Neural cell (in vitro differentiated cells): ENCODE data around the gene CCNB1IP1. TPM values are rescaled to one million over a fixed set of nuclear protein-coding genes. Genes with fewer than 3 reads are reported as not detected.
"Not testable (repeated sequence)": the region's sequence is repeated elsewhere in the genome, so short reads cannot be mapped to it uniquely, and the experiment has no call there.

Source experiments
- H2AFZ ChIP-seq: fragments of 200-600, 300-800 bp; sonication (generic), shearing (Covaris generic); 2 replicates; pipeline ENCODE4 v1.6.0; 2014; ENCODE audit warnings: low read depth, mild to moderate bottlenecking, antibody characterized with exemption, low read length, moderate library complexity
- H3F3A ChIP-seq: fragments of 200-600 bp; shearing (Covaris generic); 2 replicates; pipeline ENCODE4 v1.6.1; 2016; ENCODE audit warnings: mild to moderate bottlenecking, moderate library complexity, mixed read lengths, antibody characterized with exemption, low read length; ENCODE audit not compliant: insufficient read depth, poor library complexity, severe bottlenecking
- H3K27ac ChIP-seq: fragments of 200-600, 300-800 bp; sonication (generic), shearing (Covaris generic); 2 replicates; pipeline ENCODE4 v1.5.1; 2014; ENCODE audit warnings: mild to moderate bottlenecking, low read length, moderate library complexity
- H3K27me3 ChIP-seq: fragments of 300-800, 200-600 bp; sonication (generic), shearing (Covaris generic); 2 replicates; pipeline ENCODE4 v1.6.0; 2014; ENCODE audit warnings: mild to moderate bottlenecking, low read depth, low read length, moderate library complexity; ENCODE audit not compliant: insufficient read depth
- H3K36me3 ChIP-seq: fragments of 300-800, 200-600 bp; sonication (generic), shearing (Covaris generic); 2 replicates; pipeline ENCODE4 v1.5.1; 2014; ENCODE audit warnings: mild to moderate bottlenecking, antibody characterized with exemption, low read length, moderate library complexity; ENCODE audit not compliant: insufficient read depth
- H3K4me2 ChIP-seq: fragments of 300-800, 200-600 bp; sonication (generic), shearing (Covaris generic); 2 replicates; pipeline ENCODE4 v1.6.0; 2014; ENCODE audit warnings: mild to moderate bottlenecking, low read length
- H3K4me3 ChIP-seq: fragments of 300-800, 200-600 bp; sonication (generic), shearing (Covaris generic); 2 replicates; pipeline ENCODE4 v1.5.1; 2014; ENCODE audit warnings: mild to moderate bottlenecking, low read length, moderate library complexity
- H3K79me2 ChIP-seq: fragments of 200-600 bp; shearing (Covaris generic); replicated peaks from 2 replicates; pipeline ENCODE4 v1.6.0; 2014; ENCODE audit warnings: mild to moderate bottlenecking, low read length, moderate library complexity; ENCODE audit not compliant: insufficient read depth
- H3K9ac ChIP-seq: fragments of 300-800, 200-600 bp; sonication (generic), shearing (Covaris generic); 2 replicates; pipeline ENCODE4 v1.6.1; 2016; ENCODE audit warnings: mild to moderate bottlenecking, low read length, mixed read lengths
- H3K9me2 ChIP-seq: fragments of 200-600 bp; shearing (Covaris generic); 2 replicates; pipeline ENCODE4 v1.6.1; 2016; ENCODE audit warnings: mild to moderate bottlenecking, low read length, mixed read lengths; ENCODE audit not compliant: insufficient read depth
- H3K9me3 ChIP-seq: fragments of 200-600, 300-800 bp; sonication (generic), shearing (Covaris generic); 2 replicates; pipeline ENCODE4 v1.6.1; 2016; ENCODE audit warnings: mild to moderate bottlenecking, mixed run types, low read length, moderate library complexity, mixed read lengths
- H4K20me1 ChIP-seq: fragments of 200-600 bp; shearing (Covaris generic); 2 replicates; pipeline ENCODE4 v1.6.1; 2016; ENCODE audit warnings: mild to moderate bottlenecking, mixed run types; ENCODE audit not compliant: insufficient read depth
- EP300 ChIP-seq: fragments of 450-650 bp; conservative IDR thresholded peaks from 2 replicates; pipeline ENCODE4 v1.6.1; 2014; ENCODE audit warnings: antibody characterized with exemption, mild to moderate bottlenecking, moderate library complexity; ENCODE audit not compliant: poor library complexity, severe bottlenecking
- EZH2 ChIP-seq: fragments of 200-600, 300-800 bp; shearing (Covaris generic), sonication (generic); IDR thresholded peaks from 2 replicates; pipeline ENCODE4 v1.6.1; 2014; ENCODE audit warnings: antibody characterized with exemption, low read length, borderline replicate concordance, mild to moderate bottlenecking; ENCODE audit not compliant: insufficient read depth, poor library complexity, severe bottlenecking
- MXI1 ChIP-seq: fragments of 450-650 bp; conservative IDR thresholded peaks from 2 replicates; pipeline ENCODE4 v1.6.1; 2014; ENCODE audit warnings: antibody characterized with exemption, mild to moderate bottlenecking; ENCODE audit not compliant: poor library complexity, severe bottlenecking
- POLR2AphosphoS5 ChIP-seq: IDR thresholded peaks from 2 replicates; pipeline ENCODE4 v1.6.1; 2012
- RAD21 ChIP-seq: fragments of 450-650 bp; conservative IDR thresholded peaks from 2 replicates; pipeline ENCODE4 v1.6.1; 2014; ENCODE audit warnings: antibody characterized with exemption, mild to moderate bottlenecking, moderate library complexity
- REST ChIP-seq: IDR thresholded peaks from 2 replicates; pipeline ENCODE4 v1.6.1; 2012; ENCODE audit warnings: borderline replicate concordance
- SMC3 ChIP-seq: fragments of 450-650 bp; conservative IDR thresholded peaks from 2 replicates; pipeline ENCODE4 v1.6.1; 2014; ENCODE audit warnings: antibody characterized with exemption, mild to moderate bottlenecking, moderate library complexity; ENCODE audit not compliant: poor library complexity
- TAF1 ChIP-seq: IDR thresholded peaks from 2 replicates; pipeline ENCODE4 v1.6.1; 2012; ENCODE audit warnings: low read depth
- polyA plus RNA-seq: library from polyadenylated mRNA; depleted of rRNA; stranded (reverse); fragments of >200 nt; gene quantifications from 2 replicates; pipeline ENCODE4 v1.2.3, GENCODE V29; 2014
- TF ChIP-seq, protein P1 (sequence below): fragments of 450-650 bp; IDR thresholded peaks from 2 replicates; pipeline ENCODE4 v1.5.1; 2014; ENCODE audit warnings: antibody characterized with exemption, mild to moderate bottlenecking, moderate library complexity; ENCODE audit not compliant: poor library complexity, severe bottlenecking

The CCNB1IP1 gene
- polyA plus RNA-seq, 1 donor from 2014 or later, result 67.2 TPM

DNA sequence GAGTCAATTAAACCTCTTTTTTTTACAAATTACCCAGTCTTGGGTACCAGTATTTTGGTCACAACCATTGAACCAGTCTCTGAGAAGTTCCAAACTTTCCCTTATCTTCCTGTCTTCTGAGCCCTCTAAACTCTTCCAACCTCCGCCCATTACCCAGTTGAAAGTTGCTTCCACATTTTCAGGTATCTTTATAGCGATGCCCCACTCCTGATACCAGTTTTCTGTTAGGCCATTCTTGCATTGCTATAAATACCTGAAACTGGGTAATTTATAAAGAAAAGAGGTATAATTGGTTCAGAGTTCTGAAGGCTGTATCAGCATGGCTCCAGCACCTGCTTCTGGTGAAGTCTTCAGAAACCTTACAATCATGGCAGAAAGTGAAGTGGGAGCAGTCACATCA, 59.0 kb downstream of the CCNB1IP1 start:
- Histone ChIP-seq H3K79me2 (no peaks in the 10 kb centered on the region), H3K27ac (no peak overlapping the region), H4K20me1 (no peaks in the 10 kb centered on the region), H3K36me3 (no peaks in the 10 kb centered on the region), H2AFZ (no peak overlapping the region), H3K9me2 (no peaks in the 10 kb centered on the region), H3K9me3 (no peaks in the 10 kb centered on the region), H3K9ac (no peak overlapping the region), H3K4me2 (no peak overlapping the region), H3F3A (no peaks in the 10 kb centered on the region), H3K4me3 (no peak overlapping the region), H3K27me3 (no peaks in the 10 kb centered on the region)
- no peak for TF ChIP-seq EZH2
- TF ChIP-seq SMC3, result no peak
- no peak for TF ChIP-seq REST
- no peak for TF ChIP-seq RAD21
- no peak for TF ChIP-seq POLR2AphosphoS5
- TF ChIP-seq MXI1, result no peak
- no peak for TF ChIP-seq TAF1
- TF ChIP-seq, protein P1, sequence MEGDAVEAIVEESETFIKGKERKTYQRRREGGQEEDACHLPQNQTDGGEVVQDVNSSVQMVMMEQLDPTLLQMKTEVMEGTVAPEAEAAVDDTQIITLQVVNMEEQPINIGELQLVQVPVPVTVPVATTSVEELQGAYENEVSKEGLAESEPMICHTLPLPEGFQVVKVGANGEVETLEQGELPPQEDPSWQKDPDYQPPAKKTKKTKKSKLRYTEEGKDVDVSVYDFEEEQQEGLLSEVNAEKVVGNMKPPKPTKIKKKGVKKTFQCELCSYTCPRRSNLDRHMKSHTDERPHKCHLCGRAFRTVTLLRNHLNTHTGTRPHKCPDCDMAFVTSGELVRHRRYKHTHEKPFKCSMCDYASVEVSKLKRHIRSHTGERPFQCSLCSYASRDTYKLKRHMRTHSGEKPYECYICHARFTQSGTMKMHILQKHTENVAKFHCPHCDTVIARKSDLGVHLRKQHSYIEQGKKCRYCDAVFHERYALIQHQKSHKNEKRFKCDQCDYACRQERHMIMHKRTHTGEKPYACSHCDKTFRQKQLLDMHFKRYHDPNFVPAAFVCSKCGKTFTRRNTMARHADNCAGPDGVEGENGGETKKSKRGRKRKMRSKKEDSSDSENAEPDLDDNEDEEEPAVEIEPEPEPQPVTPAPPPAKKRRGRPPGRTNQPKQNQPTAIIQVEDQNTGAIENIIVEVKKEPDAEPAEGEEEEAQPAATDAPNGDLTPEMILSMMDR, result no peak
- TF ChIP-seq EP300, result no peak

DNA sequence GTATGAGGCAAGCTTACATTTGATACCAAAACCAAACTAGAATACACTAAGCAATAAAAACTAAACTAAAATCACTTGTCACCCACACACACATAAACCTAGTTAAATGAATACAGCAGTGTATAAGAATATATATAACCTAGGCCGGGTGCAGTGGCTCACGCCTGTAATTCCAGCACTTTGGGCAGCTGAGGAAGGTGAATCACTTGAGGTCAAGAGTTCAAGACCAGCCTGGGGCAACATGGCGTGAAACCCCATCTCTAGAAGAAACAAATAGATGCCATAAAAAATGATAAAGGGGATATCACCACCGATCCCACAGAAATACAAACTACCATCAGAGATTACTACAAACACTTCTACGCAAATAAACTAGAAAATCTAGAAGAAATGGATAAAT, 68.7 kb downstream of the CCNB1IP1 start:
- not testable (repeated sequence) for H3K9me3 ChIP-seq, H3K4me2 ChIP-seq, H3K27me3 ChIP-seq, H3K9me2 ChIP-seq, H4K20me1 ChIP-seq, H2AFZ ChIP-seq, H3K9ac ChIP-seq, H3K79me2 ChIP-seq, H3K4me3 ChIP-seq, H3K36me3 ChIP-seq, H3F3A ChIP-seq, H3K27ac ChIP-seq

DNA sequence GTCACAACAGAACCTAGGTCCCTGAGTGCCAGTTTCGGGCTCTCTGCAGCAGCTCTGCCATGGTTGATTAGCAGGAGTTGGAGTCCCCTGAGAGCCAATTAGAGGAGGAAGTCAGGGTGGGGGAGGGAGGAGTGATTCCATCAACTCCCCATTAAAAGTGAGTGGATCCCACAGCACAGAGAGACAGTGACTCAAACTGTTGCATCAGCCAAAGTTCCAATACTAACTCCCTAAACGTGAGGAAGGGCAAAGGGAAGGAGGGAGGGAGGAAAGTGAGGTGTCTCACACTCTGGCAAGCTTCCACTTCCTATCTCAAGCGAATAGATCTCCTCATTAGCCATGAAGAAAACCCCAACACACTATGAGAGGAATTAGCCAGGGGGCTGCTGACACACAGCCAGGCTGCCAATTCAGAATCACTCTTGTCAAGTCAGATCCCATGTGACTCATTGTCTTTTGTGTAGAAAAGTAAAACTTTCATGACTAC, 70.4 kb downstream of the CCNB1IP1 start:
- H3F3A ChIP-seq, result no peaks in the 10 kb centered on the region
- H3K4me3 ChIP-seq, result no peak overlapping the region
- H3K9ac ChIP-seq, result no peak overlapping the region
- no peaks in the 10 kb centered on the region for H4K20me1 ChIP-seq
- H3K36me3 ChIP-seq, result no peaks in the 10 kb centered on the region
- no peak overlapping the region for H3K27ac ChIP-seq
- H3K4me2 ChIP-seq, result no peak overlapping the region
- no peak overlapping the region for H2AFZ ChIP-seq
- no peaks in the 10 kb centered on the region for H3K9me2 ChIP-seq
- H3K9me3 ChIP-seq, result no peaks in the 10 kb centered on the region
- H3K79me2 ChIP-seq, result no peaks in the 10 kb centered on the region
- TF ChIP-seq RAD21, result no peak
- TF ChIP-seq TAF1, result no peak
- no peak for TF ChIP-seq POLR2AphosphoS5
- TF ChIP-seq SMC3, result no peak
- TF ChIP-seq EP300, result no peak
- TF ChIP-seq REST, result no peak
- no peak for TF ChIP-seq EZH2
- TF ChIP-seq, protein P1, result no peak
- no peak for TF ChIP-seq MXI1
- no peaks in the 10 kb centered on the region for H3K27me3 ChIP-seq
